Activated CD8-positive, alpha-beta memory T cell treated with anti-CD3 and anti-CD28 coated beads, Interleukin-2, amount 50 U/mL, for 48 hours (primary cell): ENCODE data around the gene ENKD1.

Source experiments
- DNase-seq: peaks from one replicate; pipeline ENCODE4 v3.0.0-alpha.2; 2020

The ENKD1 gene

DNA sequence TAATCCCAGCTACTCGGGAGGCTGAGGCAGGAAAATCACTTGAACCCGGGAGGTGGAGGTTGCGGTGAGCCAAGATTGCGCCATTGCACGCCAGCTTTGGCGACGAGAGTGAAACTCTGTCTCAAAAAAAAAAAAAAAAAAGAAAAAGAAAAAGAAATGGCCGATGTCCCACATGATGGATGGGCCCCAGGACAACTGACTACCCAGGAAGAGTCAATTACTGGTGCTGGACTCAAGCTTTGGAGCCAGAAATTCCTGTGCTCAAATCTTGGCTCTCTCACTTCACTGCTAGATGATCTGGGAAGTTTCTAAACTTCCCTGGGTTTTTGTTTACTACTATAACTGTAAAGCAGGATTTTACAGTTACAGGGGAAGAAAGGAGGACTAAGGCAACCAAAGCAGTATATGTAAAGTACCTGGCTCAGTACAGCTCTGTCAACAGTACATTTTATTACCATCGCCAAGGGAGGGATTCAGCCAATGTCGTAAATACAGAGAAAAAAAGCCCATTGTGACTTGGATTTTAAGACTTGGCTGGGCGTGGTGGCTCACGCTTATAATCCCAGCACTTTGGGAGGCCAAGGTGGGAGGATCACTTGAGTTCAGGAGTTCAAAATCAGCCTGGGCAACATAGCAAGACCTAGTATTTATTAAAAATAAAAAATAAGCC is 11.9 kb upstream of the ENKD1 start:
- DNase-seq: no peak

DNA sequence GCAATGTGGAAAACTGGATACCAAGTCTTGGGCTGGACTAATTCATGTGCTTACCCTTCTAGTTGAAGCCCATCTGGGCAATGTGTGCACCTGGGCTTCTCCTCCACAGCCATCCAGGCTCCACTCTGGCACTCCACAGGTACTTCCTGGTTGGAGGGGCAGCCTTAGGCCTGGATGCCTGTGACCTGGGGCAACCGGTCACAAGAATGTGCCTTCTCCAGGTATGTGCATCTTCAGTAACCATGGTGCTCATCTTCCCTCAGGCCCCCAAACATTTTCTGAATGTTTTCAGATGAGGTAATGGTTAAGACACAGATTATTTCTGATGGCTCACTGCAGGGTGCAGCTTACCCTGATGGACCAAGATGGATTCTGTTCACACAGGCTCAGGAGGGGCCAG is 11.2 kb upstream of the ENKD1 start:
- no peak for DNase-seq

DNA sequence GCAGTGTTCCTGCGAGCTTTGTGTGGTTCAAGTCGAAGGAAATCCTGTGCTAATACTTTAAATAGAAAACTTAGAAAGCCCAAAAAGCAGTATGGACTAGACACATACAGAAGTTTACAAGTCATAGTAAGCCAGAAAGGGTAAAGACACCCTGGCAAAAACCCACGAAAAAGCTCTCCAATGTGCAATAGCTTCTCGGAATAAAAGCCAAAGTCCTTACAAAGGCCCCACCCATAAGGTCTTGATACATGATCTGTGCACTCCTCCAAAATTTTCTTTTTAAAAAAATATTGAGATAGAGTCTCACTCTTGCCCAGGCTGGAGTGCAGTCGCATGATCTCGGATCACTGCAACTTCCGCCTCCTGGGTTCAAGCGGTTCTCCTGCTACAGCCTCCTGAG is 10.4 kb upstream of the ENKD1 start:
- DNase-seq: no peak

DNA sequence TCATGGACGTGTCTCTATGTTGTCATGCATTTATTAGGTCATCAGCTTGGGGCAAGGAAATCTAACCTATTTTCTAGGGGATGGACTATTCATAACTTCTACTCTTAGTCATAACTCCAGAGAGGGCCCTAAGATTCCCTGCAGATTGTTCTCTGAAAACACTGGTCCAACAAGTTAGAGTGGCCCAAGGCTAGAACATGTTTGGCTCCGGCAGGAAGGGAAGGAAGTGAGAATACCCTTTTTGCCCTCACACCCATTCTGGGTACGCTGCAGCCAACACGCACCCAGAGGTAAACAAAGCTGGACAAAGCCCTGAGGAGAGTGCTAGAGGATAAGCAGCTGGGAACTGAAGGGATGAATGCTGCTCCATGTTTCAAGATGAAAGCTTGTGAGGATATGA is 10.0 kb upstream of the ENKD1 start:
- no peak for DNase-seq

DNA sequence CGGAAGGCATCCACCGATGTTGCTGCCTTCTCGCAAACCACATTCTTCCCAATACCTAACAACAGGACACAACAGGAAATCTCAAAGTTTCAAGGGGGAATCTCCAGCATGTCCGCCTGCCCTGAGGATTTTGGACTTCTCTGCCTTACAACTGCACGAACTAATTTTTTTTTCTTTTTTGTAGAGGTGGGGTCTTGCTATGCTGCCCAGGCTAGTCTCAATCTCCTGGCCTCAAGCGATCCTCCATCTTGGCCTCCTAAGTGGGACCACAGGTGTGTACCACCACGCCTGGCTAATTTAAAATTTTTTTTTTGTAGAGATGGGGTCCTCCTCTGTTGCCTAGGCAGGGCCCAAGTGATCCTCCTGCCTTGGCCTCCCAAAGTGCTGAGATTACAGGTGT is 9.4 kb upstream of the ENKD1 start:
- DNase-seq: no peak

DNA sequence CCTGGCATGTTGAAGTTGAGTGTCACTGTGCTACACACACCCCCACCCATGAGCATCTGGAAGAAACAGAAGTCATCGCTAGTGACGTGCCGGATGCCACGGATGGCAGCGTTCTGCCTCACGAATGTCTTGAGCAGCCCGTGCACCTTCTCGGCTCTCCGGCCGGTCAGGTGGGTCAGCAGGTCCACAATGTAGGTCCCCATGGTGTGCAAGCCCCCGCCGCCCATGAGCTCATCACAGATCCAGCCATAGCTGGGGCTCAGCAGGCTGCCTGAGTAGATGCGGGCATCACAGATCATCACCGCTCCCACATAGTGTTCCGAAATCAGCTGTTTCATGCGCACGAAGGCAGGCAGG is 9.0 kb upstream of the ENKD1 start:
- DNase-seq: no peak

DNA sequence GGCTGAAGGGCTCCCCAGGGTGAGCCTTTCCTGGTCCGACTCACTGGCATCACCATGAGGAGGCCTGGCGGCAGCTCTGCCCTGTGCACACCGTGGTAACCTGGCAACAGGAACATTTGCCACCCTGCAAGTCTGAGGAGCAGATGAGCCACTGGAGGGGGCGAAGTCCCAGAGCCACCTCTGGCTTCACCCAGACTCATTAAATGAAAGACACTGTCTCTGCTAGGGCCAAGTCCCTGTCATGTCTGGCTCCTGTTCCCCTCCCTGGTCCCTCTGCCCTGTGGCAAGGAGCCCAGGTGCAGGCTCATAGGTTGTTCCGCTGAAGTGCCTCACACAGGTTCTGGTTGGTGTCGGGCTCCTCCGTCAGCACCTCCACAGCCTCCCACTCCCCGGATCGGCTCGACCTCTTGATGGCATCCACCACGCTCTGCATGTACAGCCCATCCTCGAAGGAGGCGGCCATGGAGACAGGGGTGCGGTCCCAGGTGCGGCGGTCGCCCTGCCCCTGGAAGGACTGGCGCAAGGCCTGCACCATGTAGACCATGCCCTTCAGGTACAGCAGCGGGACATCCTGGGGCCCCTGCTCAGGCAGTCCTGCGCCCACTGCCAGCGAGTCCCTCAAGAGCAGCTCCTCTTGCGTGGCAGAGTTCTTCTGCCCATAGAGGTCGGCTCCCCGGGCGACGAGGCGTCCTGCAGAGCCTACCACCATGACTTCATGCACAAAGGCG is 8.5 kb upstream of the ENKD1 start:
- no peak for DNase-seq

DNA sequence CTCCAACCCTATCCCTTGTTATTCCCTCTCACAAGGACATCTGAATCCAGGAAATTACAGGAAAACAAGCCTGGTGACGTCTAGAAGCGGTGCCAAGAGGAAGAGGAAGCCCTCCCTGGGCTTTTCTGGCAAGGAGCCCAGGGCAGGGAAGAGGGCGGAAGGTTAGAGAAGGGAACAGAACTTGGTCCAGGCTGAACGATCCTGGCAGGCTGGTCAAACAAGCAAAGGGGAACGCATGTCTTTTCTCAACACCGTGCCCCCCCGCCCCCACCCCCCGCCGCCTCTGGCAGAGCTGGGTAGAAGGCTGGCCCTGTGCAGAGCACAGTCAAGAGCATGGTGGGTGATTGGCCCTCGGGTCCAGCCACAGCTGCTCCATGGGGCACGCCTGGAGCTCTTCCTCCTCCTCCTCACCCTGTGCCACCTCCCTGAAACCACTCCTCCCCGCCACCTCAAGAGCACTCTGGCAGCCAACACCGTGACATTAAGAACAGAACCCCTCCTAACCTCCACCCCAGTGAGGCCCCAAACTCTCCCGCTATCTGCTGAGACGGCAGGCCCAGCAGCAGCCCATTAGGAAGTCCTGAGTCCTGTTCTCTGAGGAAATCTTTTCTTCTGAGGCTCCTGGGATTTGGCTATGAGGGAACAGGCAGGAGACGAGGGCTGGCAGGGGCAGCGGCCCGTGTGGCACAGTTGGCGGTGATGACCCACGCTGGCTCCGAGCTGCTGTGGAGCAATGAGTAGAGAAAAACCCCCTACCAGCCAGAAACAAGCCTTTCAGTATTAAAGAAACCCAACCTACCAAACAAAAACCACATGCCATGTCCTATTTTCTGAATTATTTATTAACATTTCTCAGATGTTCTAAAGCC is 7.4 kb upstream of the ENKD1 start:
- DNase-seq: no peak

DNA sequence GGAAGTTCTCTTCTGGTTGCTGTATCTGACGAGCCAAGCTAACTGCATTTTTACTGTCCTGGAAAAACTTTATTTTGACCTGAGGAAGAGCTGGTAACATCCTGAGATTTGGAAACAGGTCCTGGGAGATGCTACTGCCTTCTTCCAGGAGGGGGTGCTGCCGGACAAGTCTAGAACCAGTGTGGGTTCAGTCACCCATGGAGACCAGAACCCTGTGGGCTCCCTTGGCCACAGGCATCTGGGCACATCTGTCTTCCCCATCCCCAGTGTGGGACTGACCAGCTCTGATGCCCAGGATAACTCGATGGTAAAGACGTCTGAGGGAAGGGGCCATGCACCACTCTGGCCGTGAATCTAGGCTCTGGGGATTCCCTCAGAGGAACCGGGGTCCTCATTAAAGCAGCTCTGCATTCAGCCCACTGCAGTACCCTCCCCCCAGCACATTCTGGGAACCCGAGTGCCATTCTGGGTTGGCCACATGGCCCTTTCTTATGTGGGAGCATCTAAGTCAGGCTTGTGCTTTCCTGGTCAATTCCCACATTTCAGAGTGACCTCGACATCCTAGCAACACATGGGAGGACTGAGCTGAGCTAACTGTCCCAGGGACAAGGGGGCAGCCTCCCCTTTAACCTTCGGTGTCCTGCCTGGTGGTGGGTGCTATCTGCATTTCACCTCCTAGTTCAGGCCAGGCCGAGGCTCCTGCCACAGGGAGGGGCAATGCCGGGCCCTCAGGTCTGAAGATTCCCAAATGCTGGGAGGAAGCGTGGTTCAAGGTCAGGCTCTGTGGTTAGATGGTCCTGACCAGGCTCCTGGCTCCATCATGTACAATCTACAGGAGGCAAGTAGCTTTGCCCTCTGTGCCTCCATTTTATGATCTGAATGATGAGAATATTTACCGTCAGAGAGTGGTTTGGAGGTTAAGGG is 6.5 kb upstream of the ENKD1 start:
- DNase-seq: peak; percentile 70

DNA sequence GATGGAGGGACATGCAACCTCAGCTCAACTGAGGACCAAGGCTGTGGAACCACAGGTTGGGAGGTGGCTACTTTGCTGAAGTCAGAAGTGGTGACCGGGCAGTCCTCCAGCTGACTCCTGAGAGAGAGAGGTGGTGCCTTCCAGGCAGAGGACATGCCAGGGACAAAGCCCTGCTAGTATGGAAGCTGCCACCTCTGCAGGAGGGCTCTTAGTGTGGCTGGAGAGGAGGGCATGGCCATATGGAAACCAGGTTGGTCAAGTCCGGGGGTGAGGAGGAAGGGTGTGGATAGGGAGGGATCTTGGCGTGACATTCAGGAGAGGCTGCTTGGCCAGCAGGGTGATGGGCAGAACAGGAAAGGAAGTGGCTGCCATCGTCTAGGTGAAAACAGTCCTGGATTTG is 5.8 kb upstream of the ENKD1 start:
- no peak for DNase-seq

DNA sequence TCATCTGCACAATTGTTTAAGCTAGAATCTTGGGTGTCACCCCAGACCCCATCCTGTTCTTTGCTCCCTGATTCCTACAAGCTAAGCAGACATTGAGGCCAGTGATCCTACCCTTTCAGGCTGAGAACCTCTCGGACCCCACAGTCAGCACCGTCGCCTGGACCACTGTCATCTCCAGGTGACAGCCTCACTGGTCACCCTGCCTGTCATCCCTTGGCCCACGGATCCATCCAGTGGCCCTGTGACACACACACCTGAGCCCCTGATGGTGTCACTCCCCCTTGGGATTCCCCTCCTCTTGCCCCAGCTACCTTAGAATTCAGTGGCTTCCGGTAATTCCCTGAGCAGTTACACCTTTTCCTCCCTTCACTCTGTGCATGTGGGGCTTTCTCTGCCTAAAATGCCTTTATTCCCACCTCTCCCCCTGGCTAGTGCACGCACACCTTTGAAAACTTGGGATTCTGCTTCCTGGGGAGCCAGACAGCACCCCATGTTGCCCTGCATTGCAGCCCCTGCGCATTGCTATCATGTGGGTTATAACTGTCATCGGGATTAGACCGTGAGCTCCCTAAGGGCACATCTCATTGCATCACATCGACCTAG is 3.0 kb upstream of the ENKD1 start:
- DNase-seq: no peak

DNA sequence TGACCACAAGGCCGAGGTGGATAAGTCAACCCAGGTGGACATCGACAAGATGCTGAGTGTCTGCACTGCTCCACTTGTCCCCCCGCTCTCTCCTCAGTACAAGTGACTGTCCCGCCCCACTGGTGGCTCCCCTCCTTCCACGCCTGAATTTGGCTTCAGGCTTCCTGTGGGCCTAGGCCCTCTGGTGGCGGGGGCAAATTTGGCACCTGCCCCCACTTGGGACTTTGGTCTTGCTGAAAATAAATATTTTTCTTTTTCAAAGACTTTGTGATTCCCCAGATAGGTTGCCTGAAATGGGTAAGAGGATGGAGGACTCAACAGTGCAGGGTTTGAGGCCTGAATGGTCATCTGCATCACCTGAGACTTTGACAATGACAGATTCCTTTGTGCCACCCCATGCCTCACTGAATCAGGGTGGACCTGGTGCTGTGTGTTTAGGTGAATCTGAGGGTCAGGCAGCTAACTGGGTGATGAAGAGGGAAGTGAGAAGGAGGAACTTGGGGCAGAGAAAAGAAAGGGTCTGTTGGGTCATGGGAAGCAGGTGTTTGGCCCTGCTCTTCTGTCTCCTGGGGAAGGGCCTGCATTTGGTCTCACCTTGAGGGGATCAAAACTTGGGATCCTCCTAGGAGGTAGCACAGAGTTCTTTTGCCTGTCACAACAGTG is 2.1 kb upstream of the ENKD1 start:
- DNase-seq: peak; percentile 62

DNA sequence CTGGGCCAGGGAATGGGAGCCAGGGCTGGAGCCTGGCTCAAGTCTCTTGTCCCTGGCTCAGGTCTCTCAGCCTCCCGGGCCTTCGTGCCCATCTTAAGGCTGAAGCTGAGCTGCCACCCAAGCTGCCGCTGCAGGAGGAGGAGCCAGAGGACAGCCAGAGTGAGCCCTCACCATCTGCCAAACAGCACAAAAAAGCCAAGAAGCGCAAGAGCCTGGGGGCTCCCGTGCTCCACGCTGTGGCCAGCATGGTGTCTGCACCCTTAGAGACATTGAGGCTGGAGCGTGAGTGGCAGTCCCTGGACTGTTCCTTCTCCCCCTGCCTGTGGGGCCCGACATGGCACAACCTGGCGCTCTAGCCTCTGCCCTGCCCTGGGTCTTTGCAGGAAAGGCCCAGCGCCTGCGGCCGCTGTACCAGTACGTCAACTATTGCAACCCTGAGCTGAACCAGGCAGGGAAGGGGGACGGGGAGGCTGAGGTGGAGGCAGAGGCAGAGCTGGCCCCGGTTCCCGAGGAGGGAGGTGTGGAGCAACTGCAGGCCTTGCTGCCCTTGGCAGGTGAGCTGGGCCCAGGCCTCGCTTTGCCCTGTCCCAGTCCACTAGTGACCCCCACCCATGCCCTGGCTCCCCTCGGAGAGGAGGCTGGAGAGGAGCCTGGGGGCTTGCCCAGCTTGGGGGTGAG is 1.4 kb upstream of the ENKD1 start:
- DNase-seq: peak; percentile 86

DNA sequence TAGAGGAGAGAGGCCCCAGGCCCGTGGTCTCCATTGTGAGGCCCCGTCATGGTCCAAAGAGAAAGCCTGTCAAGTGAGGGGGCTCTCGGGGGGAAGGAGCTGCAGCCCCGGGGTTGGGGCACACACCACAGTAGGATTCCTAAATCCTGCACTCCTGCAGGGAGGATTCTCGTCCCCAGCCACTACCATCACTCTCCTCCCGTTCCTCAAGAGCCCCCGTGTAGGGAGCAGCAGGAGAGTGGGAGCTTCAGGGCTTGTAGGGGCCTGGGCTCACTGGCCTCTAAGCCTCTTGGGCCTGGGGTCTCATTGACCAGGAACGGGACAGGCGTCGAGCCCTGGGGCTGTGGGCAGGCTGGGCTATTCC is 885 bp upstream of the ENKD1 start:
- DNase-seq: no peak

DNA sequence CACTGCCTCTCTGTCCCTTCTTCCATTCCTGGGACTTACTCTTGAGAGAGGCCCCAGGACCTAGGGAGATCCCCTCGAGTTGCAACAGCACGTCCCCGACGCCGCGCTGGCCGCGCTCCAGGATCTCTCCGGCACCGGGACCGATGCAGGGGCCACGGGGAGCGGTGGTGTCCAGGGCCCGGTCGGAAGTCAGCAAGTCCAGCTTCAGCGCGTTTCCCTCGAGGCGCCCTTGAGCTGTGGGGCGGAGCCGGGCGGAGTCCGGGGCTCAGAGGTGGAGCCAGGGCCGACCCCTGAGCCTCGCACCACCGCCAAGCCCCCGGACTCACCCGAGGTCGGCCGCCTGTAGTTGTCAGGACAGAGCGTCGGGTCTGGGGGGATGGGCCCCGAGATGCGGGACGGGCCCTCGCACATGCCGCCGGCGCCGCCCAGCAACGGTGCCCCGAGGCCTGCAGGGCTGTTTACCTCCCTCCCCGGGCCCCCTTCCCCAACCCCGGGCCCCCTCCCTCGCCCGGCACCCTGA is 458 bp downstream of the ENKD1 start:
- no peak for DNase-seq

DNA sequence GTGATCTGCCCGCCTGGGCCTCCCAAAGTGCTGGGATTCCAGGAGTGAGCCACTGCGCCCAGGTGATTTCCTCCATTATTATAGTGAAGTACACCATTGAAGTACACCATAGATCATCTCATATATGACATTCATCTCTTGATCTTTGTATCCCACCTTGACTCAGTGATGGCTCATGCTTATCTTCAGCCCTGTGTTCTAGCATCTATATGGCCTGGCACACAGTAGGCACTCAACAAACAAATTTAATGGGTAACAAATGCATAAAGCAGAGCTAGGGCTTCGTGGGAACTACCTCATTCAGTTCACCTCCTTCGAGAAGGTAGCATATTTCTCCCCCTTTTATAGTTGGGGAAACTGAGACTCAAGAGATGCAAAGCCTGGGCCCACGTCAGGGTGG is 952 bp downstream of the ENKD1 start:
- DNase-seq: no peak

DNA sequence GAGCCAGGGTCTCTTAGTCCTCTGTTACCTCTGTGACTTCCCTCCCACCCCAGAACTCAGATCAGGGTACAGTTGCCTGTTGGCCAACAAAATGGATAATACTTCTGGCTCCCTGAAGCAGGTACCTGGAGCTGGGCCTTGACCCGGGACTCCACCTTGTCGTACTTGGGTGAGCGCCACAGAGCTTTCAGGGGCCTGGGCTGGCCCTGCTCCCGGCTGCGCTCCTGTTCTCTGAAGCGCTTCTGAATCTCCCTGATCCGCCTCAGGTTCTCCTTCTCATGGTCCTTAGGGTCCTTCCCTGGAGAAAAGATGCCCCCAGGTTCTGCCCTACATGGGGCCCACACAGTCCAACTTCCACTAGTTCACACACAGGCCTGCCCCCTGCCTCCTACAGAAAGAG is 1.7 kb downstream of the ENKD1 start:
- no peak for DNase-seq

DNA sequence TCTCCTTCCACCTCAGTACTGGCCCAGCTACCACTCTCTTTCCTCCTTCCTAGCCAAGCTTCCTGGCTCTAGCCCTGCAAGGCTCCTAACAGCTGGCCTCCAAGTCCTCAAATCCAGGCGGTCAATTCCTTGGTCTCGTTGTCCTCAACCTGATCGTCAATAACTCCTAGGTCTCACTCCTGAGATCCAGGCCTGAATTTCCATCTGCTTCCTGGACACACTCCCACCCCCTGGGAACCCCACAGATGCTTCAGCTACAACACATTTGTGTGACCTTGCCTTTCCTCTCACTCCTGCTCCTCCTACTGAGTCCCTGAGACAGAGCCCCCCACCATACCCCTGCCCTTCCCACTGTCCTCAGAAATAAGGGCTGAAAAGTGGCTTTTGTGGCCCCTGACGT is 2.3 kb downstream of the ENKD1 start:
- DNase-seq: no peak

DNA sequence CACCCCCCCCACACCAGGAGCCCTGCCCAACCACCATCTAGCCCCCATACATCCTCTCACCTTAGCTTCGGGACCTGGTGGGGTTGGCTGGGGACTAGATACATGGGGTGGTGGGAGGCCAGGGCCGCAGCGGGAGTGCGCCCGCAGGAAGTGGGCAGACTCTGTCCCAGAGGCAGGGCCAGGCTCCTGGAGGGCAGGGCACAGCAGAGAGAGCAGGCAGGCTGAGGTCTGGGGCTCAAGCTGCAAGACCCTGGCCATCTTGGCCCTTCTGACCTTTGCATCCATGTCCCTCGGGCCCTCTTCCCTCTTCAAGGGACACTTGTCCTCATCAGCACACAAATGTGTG is 2.7 kb downstream of the ENKD1 start:
- no peak for DNase-seq

DNA sequence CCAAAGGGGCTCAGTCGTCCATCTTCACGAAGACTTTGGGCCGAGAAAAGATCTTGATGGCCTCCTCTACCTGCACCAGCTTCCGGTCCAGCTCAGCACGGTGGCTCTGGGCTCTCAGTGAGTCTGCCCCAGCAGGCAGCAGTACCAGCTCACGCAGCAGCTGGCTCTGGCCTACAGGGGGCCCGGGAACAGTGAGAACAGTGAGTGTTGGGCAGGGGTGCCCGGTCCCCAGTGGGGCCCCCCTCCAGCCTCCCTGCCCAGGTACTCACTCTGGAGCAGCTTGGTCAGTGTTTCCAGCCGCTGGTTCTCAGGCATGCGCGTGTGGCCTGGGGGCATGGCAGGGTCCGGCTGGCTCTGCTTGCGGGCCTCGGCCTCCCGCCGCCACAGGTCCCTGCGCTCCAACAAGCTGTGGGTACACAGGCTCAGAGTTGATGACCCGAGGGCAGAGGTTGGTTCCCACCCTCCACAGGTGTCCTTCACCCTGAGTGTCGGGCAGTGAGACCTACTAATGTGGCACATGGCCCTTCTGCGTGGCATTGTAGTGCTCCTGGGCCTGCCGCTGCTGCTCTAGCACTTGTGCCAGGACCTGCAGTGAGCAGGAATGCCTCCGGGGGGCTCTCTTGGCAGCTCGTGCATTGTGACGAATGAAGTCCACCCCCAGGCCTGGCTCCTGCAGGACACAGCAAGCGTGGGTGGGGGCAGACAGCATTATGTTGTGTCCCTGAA is 3.2 kb downstream of the ENKD1 start:
- peak; percentile 79 for DNase-seq

DNA sequence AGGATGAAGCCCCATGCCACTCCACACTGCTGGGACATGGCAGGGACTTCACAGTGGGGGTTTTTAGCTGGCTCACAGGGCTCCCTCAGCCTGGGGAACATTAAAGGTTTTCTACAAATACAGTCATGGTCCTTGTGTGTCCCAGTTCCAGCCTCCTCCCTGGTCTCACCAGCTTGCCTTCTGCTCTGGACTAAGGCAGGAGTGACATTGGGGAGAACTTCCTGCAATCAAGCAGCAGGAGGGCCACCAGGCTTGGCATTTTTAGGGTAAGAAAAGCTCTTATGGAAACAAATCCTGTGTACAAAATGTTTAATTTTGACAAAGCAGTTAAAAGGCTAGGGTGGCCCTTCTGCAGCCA is 3.9 kb downstream of the ENKD1 start:
- no peak for DNase-seq
